K562 (cell line): Measurements from ENCODE around the gene COL28A1. TPM values are rescaled to one million over a fixed set of nuclear protein-coding genes. Genes with fewer than 3 reads are reported as not detected.
"Not testable (repeated sequence)": the region's sequence is repeated elsewhere in the genome, so short reads cannot be mapped to it uniquely, and the experiment has no call there.

Experiments used
- ATAC-seq: fragments of 200-7000 bp; cut with Tn5 transposase; 3 replicates; pipeline ENCODE4 v1.9.1; 2020; ENCODE audit warnings: moderate library complexity
- BruUV-seq: library from RNA; stranded (reverse); fragments of 400-500 nt; replicated peaks from 2 replicates; lab custom pipeline; 2021; lab: Mats Ljungman, UMichigan
- CTCF ChIA-PET: fragments of 300-600 bp; formaldehyde crosslinking; extraction: SDS; loops from one replicate; lab custom pipeline; 2021; ENCODE audit warnings: low intra/inter-chr PET ratio; lab: Yijun Ruan, JAX
- POLR2A ChIA-PET: fragments of 300-600, 350-650 bp; sonication (Branson Sonifier 250); formaldehyde crosslinking; extraction: SDS; loops from one replicate; lab custom pipeline; 2021; ENCODE audit warnings: antibody characterized with exemption, inconsistent platforms; lab: Yijun Ruan, JAX
- DNase-seq, 4 experiments: peaks; one replicate each; pipeline versions ENCODE4 v3.0.0 to v3.0.0-alpha.2; 2011 to 2018; ENCODE audit warnings: low spot score in 3 of 4, mixed read lengths in 3 of 4; ENCODE audit errors: extremely low read depth in 1 of 4
- FAIRE-seq: peaks from 2 replicates; lab custom pipeline; 2011; peaks lifted over from hg19 to GRCh38; lab: Jason Lieb, UNC
- H2AFZ ChIP-seq: 2 replicates; pipeline ENCODE4 v1.6.0; 2011; ENCODE audit warnings: low read depth, low read length, control low read depth, inconsistent platforms
- H3K27ac ChIP-seq: fragments of 200-600 bp; 3 replicates; pipeline ENCODE4 v1.8.0; 2011; ENCODE audit warnings: low read depth, mild to moderate bottlenecking, control low read depth, inconsistent platforms, low read length, moderate library complexity, mixed read lengths; ENCODE audit errors: extremely low read depth
- H3K27me3 ChIP-seq, 2 experiments: fragments of 300-600 bp in 1 of 2; 2 replicates in 1 of 2; 3 replicates in 1 of 2; pipeline versions ENCODE4 v1.6.0 to v1.8.0; 2011; ENCODE audit warnings: inconsistent platforms in 2 of 2, low read length in 2 of 2, mild to moderate bottlenecking in 1 of 2, mixed read lengths in 1 of 2, moderate library complexity in 1 of 2; ENCODE audit not compliant: control insufficient read depth in 2 of 2, insufficient read depth in 2 of 2
- H3K36me3 ChIP-seq: fragments of 300-600 bp; 3 replicates; pipeline ENCODE4 v1.8.0; 2011; ENCODE audit warnings: mild to moderate bottlenecking, low read length, inconsistent platforms; ENCODE audit not compliant: control insufficient read depth, insufficient read depth
- H3K4me1 ChIP-seq, 2 experiments: fragments of 200-600 bp in 1 of 2; replicated peaks in 1 of 2; 2 replicates in 1 of 2; 3 replicates in 1 of 2; pipeline versions ENCODE4 v1.5.1 to v1.8.0; 2011; ENCODE audit warnings: inconsistent platforms in 2 of 2, low read length in 2 of 2, mild to moderate bottlenecking in 1 of 2, mixed read lengths in 1 of 2, moderate library complexity in 1 of 2; ENCODE audit not compliant: control insufficient read depth in 2 of 2, insufficient read depth in 2 of 2
- H3K4me2 ChIP-seq: 2 replicates; pipeline ENCODE4 v1.6.1; 2011; ENCODE audit warnings: low read length, control low read depth, inconsistent platforms, mixed read lengths; ENCODE audit not compliant: insufficient read depth
- H3K4me3 ChIP-seq: fragments of 200-600 bp; sonication (generic), shearing (Covaris generic); 2 replicates; pipeline ENCODE4 v1.5.1; 2016; ENCODE audit warnings: control low read depth, inconsistent platforms
- H3K79me2 ChIP-seq: fragments of 200-600 bp; 3 replicates; pipeline ENCODE4 v1.8.0; 2011; ENCODE audit warnings: low read length, inconsistent platforms; ENCODE audit not compliant: control insufficient read depth, insufficient read depth
- H3K9ac ChIP-seq, 2 experiments: 2 replicates each; pipeline versions ENCODE4 v1.6.0 to v1.6.1; 2011; ENCODE audit warnings: low read depth in 2 of 2, low read length in 2 of 2, control low read depth in 1 of 2, inconsistent platforms in 1 of 2, mild to moderate bottlenecking in 1 of 2, mixed read lengths in 1 of 2; ENCODE audit not compliant: insufficient read depth in 1 of 2
- H3K9me1 ChIP-seq: one replicate; pipeline ENCODE4 v1.6.0; 2011; ENCODE audit warnings: inconsistent platforms, mild to moderate bottlenecking, low read length, moderate library complexity; ENCODE audit not compliant: control insufficient read depth, insufficient read depth
- H3K9me3 ChIP-seq: replicated peaks from 2 replicates; pipeline ENCODE4 v1.5.1; 2011; ENCODE audit warnings: low read depth, low read length, inconsistent platforms; ENCODE audit not compliant: control insufficient read depth, insufficient read depth
- H4K20me1 ChIP-seq: replicated peaks from 2 replicates; pipeline ENCODE4 v1.6.1; 2011; ENCODE audit warnings: low read length, inconsistent platforms, mixed read lengths; ENCODE audit not compliant: control insufficient read depth, insufficient read depth
- PKNOX1 ChIP-seq: fragments of 450-650 bp; IDR thresholded peaks from 2 replicates; pipeline ENCODE4 v1.6.1; 2016
- YY1 ChIP-seq, 3 experiments: IDR thresholded peaks; 2 replicates each; pipeline ENCODE4 v1.6.1; 2011; ENCODE audit warnings: low read length in 2 of 3, mild to moderate bottlenecking in 2 of 3, moderate library complexity in 2 of 3, borderline replicate concordance in 1 of 3, control low read depth in 1 of 3, low read depth in 1 of 3; ENCODE audit not compliant: insufficient read depth in 3 of 3, insufficient replicate concordance in 2 of 3, control insufficient read depth in 1 of 3, insufficient read length in 1 of 3; ENCODE audit errors: extremely low read depth in 1 of 3
- ZNF24 ChIP-seq: fragments of 450-650 bp; IDR thresholded peaks from 2 replicates; pipeline ENCODE4 v1.6.1; 2016
- WGBS: fragments of 100-300 bp; shearing (Covaris generic); methylation state at CpG from one replicate; pipeline ENCODE4 v1.1.6; 2016; ENCODE audit warnings: low coverage, mixed read lengths; ENCODE audit not compliant: insufficient coverage; ENCODE audit errors: missing lambda C conversion rate; 5-methylcytosine and 5-hydroxymethylcytosine counted together
- in situ Hi-C: fragments of 300-500 bp; cut with MboI; formaldehyde crosslinking; loops from 4 replicates; pipeline ENCODE4 v1.15.0; 2018; ENCODE audit warnings: inconsistent platforms, mixed read lengths
- intact Hi-C: fragments of 100-400 bp; cut with micrococcal nuclease; formaldehyde crosslinking; loops from 2 replicates; pipeline ENCODE4 v1.14.2; 2022
- polyA plus RNA-seq, 8 experiments: library from polyadenylated mRNA; depleted of rRNA in 4 of 8; stranded (reverse) in 5 of 8; unstranded in 3 of 8; fragments of >200 nt; fragmentation: Nextera tagmentation in 2 of 8; fragmentation: Illumina TruSeq in 1 of 8; extraction: Ambion mirVana in 2 of 8; extraction: Trizol in 1 of 8; gene quantifications; 2 replicates each; pipeline versions ENCODE4 v1.2.1 to v1.2.3, GENCODE V29; 2011 to 2014; ENCODE audit warnings: inconsistent platforms in 1 of 8, missing spikeins in 1 of 8
- total RNA-seq, 7 experiments: library from RNA; depleted of rRNA in 6 of 7; stranded (reverse); fragments of >200 nt in 6 of 7; fragmentation: Illumina TruSeq in 2 of 7; extraction: Trizol in 2 of 7; gene quantifications; 2 replicates each; pipeline versions ENCODE4 v1.2.1 to v1.2.3, GENCODE V29; 2011 to 2021; ENCODE audit warnings: low replicate concordance in 1 of 7

Gene COL28A1
- total and polyA plus RNA-seq, 9 of the 15 experiments (the other 6 are each of a cell fraction or from before 2014, with no cell fraction given) = 0.03 to 0.13 (median 0.05) TPM; not detected in 3

GRCh38 chr7:7474436-7474835, 61.2 kb downstream of the COL28A1 start:
- ChIA-PET POLR2A (no interaction called here), CTCF (no interaction called here)
- H3K4me2 ChIP-seq = no peak overlapping the region
- no peak overlapping the region for H2AFZ ChIP-seq
- no peak overlapping the region for H3K9ac ChIP-seq
- no peaks in the 10 kb centered on the region for H3K9me1 ChIP-seq
- FAIRE-seq = no peak
- no peaks in the 10 kb centered on the region; a peak in 1 of 5 replicates for H3K27me3 ChIP-seq
- in situ Hi-C loops (no loop called here), intact Hi-C loops (no loop called here)
- no peaks in the 10 kb centered on the region for H3K9me3 ChIP-seq
- no TSS peak for BruUV-seq
- no peak overlapping the region for H3K27ac ChIP-seq
- no peaks in the 10 kb centered on the region for H3K79me2 ChIP-seq
- ATAC-seq = no peak
- no peaks in the 10 kb centered on the region for H3K36me3 ChIP-seq
- H3K4me1 ChIP-seq = peaks cover 0 to 6% of the 10 kb centered on the region in 2 experiments; a peak in 1 of 5 replicates
- H3K4me3 ChIP-seq = no peak overlapping the region
- TF ChIP-seq ZNF24 (no peak), PKNOX1 (peak; percentile 63)
- TF ChIP-seq, all 486 proteins: peak for 1
- no peak for DNase-seq
- H4K20me1 ChIP-seq = no peaks in the 10 kb centered on the region

- H4K20me1 ChIP-seq, H3K9me1 ChIP-seq, H3K9ac ChIP-seq, H3K4me1 ChIP-seq, intact Hi-C loops, H3K79me2 ChIP-seq, H3K27ac ChIP-seq, H3K4me3 ChIP-seq, ATAC-seq, FAIRE-seq, BruUV-seq, POLR2A ChIA-PET, CTCF ChIA-PET, in situ Hi-C loops, H3K27me3 ChIP-seq, H3K36me3 ChIP-seq, DNase-seq, H3K9me3 ChIP-seq: not testable (repeated sequence)
- peak in 1 of 3 experiments; percentile 32 for TF ChIP-seq YY1 (IDR thresholded peaks at IDR 0.05; ENCODE audit: borderline replicate concordance in 1 of 3, control insufficient read depth in 1 of 3, extremely low read depth in 1 of 3, insufficient read depth in 3 of 3, insufficient read length in 1 of 3, insufficient replicate concordance in 2 of 3, low read depth in 1 of 3, low read length in 2 of 3)
- WGBS = 24% methylated on average over 20 of the region's 39 CpGs
- peak overlapping the region; percentile 79 for H2AFZ ChIP-seq
- H3K4me2 ChIP-seq = peak overlapping the region; percentile 25
Observed at GRCh38 chr7:7464991-7465765, 70.5 kb downstream of the COL28A1 start.
